HG02973 (cell line): ENCODE results near the gene ADAMTS20.
"Not testable (repeated sequence)": the region's sequence is repeated elsewhere in the genome, so short reads cannot be mapped to it uniquely, and the experiment has no call there.

ENCODE experiments used
- ATAC-seq: cut with Tn5 transposase; IDR thresholded peaks from one replicate; pipeline ENCODE4 v1.9.1; 2021; ENCODE audit warnings: moderate library complexity; ENCODE audit not compliant: unreplicated experiment

Gene ADAMTS20

DNA sequence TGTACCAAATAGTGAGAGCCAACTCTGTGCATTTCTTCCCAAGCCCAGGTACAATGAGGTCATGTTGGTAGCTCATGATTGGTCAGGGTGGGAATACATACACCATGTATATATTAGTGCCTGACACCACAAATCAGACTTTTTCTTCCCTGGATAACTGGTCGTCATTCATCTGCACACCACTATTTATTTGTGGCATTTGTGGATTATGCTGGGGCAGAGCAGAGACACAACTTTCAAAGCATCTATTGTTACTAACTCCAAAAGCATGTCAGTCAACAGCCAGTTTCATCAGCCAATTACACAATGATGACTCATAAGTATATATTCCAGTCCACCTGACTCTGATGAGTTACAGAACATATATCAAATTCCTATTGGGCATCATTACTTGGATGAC, 181.7 kb downstream of the ADAMTS20 start:
- no peak for ATAC-seq

DNA sequence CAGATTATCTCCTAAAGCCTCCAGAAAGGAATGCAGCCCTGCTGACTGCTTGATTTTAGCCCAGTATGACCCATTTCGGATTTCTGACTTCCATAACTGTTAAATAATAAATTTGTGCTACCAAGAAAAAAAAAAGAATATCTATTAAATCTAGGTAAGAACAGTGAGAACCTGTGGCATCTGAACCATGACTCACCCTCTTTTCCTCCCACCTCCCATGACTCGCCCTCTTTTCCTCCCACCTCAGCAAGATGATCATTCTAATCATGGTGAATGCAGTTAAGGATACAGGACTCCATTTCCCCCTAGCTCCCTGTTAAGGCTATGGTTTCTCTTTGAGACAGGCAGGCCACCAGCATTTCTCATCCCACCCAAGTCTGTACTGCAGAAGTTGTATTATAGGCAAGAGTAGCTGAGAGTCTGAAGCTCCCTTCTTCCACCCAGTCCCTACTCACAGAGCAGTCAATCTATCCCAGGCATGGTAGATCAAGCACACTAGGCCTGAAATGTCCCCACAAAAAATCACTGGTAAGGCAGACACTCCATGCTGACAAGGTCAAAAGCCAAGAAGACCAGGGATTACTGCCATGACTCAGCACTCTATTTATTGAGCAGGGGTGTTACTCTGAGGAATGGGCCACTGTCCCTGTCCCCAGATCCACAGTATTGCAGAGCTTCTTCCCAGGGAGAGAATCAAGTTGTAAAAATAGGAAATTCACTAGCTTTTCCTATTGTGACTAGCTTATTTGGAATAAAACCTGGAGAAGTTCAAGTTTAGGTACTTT, 188.9 kb downstream of the ADAMTS20 start:
- no peak for ATAC-seq

DNA sequence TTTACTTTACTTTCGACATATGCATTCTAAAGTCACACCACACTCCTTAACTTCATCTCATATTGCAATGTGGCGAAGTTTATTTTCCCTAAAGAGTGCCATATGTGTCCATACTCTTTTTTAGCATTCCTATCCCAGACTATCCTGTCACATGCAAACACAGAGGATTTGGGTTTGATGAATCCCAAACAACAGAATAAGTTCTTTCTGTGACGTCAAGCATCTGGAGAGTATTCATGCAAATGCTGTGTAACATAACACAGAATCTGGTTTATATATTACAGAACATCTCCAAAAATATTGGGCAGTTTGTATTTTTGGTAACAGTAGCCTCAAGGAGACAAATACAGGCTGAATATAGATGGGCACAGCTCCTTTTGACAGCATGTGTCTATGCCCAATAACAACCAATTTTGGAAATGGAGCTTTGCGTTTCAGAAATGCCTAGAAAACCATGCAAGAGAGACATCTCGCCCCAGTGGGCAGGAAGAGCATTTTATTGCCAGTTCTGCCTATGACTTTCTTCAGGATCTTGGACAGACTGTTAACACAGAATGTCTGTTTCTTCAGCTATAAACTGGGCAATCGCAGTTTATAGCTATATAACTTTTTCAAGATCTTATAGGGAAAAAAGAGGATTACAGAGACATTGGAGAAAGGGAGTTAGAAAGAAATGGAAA, 190.8 kb downstream of the ADAMTS20 start:
- no peak for ATAC-seq

DNA sequence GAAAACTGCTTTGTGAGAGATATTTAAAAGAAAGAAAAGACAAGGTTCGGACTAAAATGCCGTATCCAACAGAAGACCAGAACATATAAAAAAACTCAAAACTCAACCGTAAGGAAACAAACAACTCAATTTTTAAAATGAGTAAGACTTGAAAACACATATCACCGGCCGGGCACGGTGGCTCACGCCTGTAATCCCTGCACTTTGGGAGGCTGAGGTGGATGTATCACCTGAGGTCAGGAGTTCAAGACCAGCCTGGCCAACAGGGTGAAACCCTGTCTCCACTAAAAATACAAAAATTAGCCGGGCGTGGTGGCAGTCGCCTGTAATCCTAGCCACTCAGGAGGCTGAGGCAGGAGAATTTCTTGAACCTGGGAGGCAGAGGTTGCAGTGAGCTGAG, 192.0 kb downstream of the ADAMTS20 start:
- ATAC-seq: not testable (repeated sequence)

DNA sequence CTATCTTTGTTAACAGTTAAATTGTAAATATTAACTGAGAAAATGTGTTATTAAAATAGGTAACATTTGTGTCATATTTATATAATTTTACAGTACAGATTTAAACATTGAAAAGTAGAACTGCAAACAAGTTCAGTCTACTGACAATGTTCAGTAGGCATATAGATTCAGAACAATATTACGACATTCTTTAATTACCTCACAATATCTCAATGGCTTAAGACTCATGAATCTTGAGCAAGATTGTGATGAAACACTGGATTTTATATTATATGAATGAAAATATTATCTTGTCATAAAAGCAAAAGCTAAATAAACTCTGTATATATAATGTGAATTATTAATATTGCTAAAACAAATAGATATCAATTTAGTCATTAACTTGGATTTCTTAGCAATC, 194.9 kb downstream of the ADAMTS20 start:
- no peak for ATAC-seq

DNA sequence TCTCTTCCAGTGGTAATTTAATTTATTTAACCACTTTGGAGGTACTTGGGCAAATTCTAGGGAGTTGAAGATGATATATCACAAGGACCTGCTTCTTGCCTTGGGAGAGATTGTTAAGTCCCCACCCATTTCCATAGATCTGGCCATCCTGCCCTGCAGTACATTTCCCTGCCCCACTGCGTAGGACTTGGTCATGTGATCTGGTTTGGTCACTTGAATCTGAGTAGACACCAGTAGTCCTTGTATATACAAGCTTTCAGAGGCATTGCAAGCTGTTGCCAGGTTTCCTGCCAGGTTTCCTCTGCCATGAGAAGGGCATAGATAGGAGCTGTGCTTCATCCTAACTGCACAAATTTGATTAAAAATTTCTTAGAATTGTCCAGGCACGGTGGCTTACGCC, 200.0 kb downstream of the ADAMTS20 start:
- no peak for ATAC-seq

DNA sequence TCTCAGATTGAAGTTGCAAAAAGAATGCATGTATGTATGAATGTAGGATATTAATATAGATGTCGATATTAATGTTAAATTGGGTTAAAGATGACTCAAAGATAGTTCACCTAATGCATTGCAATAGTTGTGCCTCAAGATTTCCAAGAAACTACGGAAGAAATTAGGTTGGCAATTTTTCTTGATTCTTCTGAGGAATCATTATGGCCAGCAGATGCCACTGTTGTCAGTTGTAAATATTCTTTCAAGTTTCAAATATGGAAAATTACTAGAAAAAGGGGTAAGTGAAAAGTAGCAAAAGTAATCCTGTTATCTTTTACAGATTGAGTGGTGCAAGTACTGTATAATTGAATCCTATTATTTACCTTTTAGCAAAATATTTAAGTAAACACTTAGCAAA, 202.1 kb downstream of the ADAMTS20 start:
- no peak for ATAC-seq

DNA sequence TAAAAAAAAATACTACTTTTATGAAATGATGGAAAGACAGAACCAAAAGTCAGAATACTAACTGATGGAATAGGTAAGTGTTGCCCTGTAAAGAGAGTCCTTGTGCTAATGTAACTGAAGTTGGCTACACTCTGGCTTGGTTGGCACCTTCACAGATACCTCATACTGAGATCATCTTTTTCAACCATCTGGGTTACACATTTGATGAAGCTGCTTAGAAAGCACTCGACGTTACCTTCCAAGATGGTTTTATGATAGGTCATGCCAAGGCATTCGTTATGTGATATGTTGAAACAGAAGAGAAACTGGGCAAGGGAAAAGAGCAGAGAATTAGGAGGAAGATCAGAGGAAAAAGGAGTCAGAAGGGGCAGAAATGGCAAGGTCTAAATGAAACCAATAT, 203.8 kb downstream of the ADAMTS20 start:
- ATAC-seq: no peak

DNA sequence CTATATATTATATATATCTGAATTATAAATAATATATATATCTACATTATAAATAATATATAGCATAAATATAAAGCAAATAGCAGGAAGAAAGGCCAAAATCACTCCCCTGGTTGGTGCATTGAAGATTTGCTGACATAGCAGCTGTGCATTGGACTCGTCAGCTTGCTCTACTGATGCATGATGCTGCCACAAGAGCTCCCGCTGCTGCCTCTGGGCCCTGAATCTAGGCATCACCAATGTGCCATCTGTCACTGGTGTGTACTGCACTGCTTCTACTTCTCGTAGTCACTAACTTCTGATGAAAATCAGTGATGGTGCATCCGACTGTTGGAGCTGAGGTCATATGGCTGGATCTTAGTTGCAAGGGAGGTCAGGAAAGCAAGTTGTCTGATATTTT, 205.0 kb downstream of the ADAMTS20 start:
- ATAC-seq: no peak

DNA sequence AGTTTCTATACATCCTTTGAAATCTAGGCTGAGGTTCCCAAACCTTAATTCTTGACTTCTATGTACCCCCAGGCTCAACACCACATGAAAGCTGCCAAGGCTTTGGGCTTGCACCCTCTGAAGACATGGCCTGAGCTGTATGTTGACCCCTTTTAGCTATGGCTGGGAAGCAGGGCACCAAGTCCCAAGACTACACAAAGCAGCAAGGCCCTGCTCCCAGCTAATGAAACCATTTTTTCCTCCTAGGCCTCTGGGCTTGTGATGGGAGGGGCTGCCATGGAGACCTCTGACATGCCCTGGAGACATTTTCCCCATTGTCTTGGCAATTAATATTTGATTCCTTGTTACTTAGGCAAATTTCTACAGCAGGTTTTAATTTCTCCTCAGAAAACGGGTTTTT, 207.0 kb downstream of the ADAMTS20 start:
- ATAC-seq: no peak

DNA sequence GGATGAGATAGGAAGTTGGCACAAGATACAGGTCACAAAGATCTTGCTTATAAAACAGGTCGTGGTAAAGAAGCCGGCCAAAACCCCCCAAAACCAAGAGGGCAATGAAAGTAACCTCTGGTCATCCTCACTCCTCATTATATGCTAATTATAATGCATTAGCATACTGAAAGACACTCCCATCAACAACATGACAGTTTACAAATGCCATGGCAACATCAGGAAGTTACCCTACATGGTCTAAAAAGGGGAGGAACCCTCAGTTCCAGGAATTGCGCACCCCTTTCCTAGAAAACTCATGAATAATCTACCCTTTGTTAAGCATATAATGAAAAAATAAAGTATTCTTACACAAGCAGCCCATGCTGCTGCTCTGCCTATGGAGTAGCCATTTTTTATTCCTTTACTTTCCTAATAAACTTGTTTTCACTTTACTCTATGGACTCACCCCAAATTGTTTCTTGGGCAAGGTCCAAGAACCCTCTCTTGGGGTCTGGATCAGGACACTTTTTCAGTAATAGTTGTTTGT, 210.2 kb downstream of the ADAMTS20 start:
- ATAC-seq: not testable (repeated sequence)

DNA sequence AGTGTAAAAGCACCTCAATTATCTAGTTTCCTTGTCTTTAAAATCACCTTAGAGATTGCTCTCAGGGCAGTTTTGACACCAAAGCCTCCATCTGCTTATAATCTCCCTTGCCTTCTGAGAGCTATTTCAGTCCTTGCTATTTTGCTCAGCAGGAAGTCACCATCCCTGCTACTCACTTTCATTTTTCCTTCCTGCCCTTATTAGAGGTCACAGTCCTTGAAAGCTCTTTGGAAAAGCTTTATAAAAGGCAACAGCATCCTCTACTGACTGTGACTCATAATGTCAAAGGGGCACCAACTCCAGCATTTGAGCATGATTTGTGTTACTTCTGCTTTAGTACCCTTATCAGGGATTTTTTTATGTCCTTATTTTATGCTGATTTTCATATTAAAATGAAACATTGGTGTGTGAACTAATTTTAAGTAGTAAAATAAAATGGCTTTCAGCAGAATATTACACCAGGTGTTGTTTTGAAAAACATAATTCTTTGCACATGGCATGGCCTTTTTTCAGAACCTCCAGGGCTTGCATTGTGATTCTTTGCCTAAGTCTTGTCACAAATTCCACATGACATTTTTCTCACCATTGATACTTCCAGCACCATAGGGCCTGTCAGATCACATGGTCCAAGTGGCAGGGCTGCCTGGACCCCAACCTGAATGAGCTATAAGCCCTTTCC, 213.0 kb downstream of the ADAMTS20 start:
- peak; percentile 35 for ATAC-seq

DNA sequence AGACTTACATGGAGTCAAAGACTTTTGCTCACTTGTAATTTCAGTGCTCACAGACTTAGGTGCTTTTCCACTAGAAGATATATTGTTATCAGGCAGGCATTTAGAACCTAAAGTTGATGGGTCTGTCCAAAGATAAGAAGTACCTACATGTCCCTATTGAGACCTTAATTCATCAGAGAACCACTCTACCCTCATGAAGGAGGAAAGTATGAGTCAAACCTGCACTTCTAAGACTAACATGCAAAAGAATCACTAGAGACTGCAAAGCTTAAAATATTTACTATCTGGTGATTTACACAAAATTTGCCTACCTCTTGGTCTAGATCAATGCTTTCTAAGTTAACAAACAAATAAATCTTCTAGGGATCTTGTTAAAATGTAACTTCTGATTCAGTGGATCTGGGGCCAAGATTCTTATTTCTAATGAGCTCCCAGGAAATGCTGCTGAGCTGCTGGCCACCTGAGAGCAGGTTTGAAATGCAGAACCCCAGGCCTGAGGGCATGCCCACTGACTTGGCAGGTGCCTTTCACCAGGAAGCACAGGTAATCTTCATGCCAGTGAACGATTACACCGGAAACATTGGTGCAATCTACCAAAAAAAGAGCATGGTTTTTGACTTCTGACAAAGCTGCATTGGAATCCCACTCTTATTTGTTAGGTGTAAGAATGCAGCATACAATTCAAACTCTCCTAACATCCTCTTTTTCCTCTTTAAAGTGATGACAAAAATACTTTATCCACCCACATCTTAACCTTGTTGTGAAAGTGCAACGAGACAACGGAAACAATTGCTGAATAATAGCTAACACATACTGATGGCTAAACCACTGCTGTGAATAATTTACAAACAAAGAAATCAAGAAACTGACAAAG, 214.2 kb downstream of the ADAMTS20 start:
- peak; percentile 70 for ATAC-seq

DNA sequence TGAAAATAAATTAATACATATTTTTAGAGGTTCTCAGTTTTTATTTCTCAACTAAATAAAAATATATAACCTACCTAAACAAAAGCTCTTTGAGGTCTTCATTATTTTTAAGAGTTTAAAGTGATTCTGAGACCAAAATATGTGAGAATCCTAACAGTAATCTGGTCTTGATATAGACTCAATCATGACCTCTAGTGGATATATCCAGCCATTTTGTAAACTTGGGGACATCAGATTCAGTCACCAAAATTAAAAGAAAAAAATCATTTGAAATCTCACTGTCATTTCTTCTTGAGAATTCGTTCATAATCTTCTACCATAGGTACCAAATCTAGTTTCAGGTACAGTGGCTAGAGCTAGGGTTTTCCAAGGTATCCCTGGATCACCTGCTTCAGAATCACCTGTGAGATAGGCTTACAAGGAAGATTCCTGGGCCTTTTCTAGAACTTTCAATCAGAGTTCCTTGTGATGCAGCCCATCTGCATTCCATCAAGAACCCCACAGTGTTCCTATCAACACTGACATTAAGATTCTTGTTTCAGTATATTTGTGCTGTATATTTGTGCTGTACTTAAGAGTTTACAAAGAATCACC, 214.9 kb downstream of the ADAMTS20 start:
- ATAC-seq: peak; percentile 0

DNA sequence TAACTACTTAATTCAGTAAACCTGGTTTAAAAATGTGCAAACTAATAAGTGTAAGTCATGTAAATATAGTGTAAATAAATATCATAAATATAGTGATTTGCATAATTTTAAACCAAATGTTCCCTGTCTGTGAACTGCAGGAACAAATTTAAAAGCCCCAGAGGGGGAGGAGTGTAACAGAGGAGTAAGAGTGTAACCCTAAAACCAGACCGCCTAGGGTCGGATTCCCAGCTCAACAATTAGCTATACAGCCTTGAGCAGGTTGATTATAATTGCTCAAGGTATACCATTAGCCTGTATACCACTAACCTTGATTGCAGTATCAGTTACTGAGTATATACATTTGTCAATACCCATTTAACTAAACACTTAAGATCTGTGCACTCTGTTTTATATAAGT, 218.4 kb downstream of the ADAMTS20 start:
- ATAC-seq: no peak

DNA sequence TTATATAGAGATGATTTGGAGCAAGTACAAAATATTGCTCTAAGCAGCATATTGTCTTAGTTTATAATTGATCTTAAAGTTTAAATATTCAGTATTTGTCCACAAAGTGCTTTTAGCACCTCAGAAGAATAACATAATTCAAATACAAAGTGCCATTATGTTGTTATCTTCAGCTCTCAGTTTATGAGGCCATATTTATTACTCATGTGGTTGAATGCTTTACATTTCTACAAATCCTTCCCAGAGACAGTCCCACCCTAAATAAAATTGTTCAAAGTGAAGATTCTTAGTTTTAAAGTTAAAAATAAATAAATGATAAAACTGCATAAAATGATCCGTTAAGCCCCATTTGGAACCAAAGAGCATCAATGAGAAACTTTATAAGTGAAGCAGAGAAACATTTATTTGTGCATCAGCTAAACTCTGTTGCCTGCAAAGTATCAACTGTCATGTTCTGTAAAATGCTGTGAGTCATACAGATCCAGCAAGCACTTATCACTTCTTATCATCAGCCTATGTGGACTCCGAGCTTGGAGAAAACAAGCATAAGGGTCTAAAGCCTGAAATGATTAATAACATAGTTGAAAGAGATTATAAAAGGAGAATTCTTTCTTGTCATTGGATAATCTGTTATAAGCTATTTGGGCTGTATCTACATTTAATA, 218.9 kb downstream of the ADAMTS20 start:
- ATAC-seq: no peak

DNA sequence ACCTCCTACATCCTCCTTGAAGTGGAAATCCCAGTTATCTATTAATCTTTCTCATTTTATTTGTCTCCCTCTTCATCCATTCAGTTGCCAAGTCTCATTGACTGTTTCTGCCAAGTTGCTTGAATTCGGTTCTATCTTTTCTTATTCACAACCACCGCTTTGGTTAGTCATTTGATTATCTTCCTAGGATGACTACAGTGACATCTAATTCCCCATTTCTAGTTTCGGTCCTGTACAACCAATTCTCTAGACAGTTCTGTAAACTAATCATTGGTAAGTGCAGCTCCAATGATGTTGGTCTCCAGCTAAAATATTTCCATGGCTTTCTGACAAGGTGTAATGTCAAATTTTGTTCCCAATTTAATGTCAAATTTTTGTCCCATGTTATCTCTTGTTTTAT, 220.1 kb downstream of the ADAMTS20 start:
- no peak for ATAC-seq

DNA sequence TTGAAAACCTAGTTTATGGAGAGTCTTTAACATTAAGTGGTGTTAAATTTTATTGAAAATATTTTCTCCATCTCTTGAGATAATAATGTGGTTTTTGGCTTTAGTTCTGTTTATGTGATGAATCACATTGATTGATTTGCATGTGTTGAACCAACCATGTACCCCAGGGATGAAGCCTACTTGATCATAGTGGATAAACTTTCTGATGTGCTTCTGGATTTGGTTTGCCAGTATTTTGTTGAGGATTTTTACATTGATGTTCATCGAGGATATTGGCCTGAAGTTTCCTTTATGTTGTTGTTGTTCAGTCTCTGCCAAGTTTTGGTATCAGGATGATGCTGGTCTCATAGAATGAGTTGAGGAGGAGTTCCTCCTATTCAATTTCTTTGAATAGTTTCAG, 222.6 kb downstream of the ADAMTS20 start:
- ATAC-seq: no peak

DNA sequence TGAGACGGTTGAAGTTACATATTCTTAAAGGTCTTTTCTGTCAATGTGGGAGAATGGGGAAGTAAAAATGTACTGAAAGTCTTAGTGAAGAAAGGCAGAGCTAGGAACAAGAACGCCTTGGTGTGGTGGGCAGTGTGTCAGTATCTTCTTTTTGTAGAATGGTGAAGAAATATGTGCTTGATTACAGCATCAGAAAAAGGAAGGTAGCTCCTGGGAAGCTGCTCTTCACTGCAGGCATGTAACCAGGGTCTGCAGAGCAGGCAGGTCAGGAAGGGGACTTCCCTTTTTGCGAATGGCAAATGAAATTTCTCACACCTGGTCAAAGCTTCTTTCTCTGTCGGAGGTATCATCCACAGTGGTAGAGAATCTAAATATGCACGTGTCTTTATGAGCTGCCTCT, 226.2 kb downstream of the ADAMTS20 start:
- ATAC-seq: no peak

DNA sequence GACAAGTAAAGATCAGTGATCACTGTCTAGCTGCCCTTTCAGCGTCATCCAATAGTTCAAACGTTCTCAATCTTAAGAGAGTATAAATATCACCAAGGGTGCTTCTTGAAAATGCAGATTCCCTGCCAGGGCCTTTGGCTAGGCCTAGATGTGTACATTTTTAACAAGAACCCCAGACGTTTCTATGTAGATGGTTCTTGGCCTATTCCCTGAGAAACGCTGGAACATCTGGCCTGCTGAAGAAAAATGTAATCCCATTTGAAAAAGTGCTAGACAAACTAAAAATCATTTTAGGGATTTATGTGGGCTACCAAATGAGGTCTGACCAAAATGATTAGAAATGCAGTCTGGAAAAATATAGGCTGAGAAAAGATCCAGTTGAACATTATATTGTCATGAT, 231.7 kb downstream of the ADAMTS20 start:
- ATAC-seq: no peak
